SHP77 (cell line): Measurements from ENCODE around the gene ADAMTS15.

ENCODE experiments used
- DNase-seq, 2 experiments: peaks; one replicate each; lab custom pipeline; 2025; lab: John Stamatoyannopoulos, UW

Gene ADAMTS15

DNA sequence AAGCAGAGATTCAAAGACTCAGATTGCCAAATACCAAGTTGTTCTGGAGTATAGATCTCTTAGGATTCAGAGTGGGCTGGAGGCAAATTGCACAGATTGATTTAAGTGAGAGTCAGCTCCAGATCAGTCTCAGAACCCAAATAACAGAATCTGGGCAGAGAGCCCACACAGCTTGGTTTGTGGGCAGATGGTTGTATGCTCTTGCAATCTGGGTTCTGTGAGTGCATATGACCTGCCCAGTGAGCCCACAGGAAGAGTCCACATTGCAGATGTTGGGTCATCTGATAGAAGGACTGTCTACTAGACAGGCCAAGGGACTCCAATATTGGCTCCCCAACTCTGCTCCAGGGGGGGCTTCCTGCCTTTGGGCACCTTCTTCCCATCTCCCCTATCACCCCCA, 65.9 kb downstream of the ADAMTS15 start:
- DNase-seq = no peak

DNA sequence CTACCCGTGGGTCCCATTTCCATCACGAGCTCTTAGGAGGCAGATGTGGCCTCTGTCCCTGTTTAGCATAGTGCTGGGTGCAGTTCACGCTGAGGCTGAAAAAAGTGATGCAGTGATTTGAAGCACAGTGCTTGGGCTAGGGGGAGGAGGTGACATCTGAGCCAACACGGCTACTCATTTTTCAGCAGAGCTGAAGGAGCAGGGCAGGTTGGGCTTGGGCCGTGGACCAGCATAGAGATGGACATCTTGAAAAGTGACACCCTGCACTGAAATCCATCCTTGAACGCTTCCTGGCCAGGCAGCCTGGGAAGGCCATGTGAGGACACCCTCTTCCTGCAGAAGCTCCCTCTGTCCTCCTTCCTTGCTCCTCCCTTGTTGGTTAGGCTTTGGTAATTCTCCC, 66.4 kb downstream of the ADAMTS15 start:
- DNase-seq = no peak

DNA sequence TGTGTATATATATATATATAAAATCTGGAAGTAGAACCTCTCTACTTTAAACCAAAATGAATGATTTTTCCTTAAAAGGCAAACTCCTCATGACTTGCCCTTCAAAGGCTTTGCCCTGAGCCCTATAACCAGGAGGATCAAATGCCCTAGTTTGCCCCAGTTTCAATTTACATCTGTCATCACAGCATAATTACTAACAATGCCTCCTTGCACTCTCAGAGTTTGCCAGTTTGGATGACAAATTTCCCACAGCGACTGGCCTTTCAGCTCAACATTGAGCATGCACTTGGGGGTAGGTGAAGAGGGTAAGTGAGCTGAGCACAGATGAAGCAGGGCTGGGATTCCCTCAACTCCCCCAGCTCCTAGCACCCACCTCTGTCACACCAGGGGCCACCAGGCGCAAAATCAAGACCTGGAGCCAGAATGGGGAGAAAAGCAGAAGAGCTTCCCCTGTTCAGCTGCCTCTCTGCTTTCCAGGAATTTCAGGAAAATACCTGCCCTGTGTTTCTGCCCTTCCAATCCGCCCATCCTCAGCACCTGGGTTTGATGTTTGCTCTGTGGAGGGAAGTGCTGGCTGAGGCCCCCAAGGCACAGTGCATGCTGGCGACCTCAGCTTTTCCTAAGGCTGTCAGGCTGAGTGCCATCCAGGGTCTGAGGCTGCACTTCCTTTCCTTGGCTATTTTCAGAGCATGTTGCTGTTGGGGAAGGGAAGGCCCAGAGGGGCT, 67.5 kb downstream of the ADAMTS15 start:
- peak; percentile 10 to 35 for DNase-seq

DNA sequence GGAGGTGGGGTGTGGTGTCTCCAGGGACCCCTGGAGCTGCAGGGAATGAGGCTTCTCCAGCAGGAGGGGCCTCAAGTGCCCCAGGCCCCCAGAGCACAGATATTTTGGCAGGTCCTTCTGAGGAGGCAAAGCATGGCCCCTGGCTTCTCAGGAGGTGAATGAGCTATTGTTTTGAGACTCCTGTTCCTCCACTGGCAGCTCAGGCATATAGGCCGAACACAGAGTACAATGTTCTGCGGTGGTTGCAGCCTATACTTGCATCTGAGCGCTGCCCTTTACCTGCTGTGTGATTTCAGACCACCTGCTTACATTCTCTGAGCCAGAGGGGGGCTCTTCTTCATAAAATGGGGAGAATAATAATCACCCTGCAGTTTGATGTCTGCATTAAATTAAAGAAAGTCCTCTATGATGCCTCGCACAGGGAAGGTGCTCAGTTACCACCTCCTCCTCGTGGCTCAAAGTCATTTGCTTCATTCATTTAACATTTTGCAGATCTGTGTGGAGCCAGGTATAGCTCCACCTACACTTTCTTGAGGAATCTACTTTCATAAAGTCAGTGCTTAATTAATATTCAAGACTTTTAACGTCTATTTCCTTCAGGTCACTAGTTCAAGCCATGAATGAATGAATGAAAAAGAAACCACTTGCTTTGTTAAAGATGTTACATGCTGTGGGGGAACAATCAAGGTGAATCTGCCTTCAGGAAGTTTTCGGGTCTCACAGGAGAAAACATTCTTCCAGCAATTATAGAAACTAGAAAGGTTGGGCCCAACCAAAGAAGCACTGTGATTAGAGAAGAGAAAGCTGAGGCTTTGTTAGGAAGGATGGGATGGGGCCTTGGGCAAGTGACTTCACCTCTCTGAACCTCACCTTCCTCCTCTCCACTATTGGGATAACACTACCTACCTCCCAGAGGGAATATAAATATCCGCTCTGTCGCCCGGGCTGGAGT, 68.4 kb downstream of the ADAMTS15 start:
- DNase-seq = no peak

DNA sequence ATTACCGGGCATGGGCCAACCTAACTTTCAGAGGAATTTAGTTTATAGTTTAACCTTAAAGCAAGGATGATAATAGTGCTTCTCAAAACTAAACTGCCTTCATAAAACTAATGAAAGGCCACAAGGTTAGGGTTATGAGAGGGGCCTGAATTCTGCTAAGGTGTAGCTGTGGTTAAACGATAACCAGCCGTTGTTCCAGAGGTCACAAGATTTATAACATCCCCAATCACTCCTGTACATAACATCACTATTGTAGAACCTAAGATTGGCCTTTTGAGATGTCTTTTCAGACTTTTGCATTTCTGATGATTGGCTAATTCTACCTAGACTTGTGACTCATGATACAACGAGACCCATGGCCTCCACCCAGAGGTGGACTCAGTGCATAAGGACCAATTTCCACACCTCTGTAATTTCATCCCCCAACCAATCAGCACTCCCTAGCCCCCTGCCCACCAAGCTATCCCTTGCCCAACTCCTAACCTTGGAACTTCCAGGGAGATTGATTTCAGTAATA, 69.8 kb downstream of the ADAMTS15 start:
- DNase-seq = no peak

DNA sequence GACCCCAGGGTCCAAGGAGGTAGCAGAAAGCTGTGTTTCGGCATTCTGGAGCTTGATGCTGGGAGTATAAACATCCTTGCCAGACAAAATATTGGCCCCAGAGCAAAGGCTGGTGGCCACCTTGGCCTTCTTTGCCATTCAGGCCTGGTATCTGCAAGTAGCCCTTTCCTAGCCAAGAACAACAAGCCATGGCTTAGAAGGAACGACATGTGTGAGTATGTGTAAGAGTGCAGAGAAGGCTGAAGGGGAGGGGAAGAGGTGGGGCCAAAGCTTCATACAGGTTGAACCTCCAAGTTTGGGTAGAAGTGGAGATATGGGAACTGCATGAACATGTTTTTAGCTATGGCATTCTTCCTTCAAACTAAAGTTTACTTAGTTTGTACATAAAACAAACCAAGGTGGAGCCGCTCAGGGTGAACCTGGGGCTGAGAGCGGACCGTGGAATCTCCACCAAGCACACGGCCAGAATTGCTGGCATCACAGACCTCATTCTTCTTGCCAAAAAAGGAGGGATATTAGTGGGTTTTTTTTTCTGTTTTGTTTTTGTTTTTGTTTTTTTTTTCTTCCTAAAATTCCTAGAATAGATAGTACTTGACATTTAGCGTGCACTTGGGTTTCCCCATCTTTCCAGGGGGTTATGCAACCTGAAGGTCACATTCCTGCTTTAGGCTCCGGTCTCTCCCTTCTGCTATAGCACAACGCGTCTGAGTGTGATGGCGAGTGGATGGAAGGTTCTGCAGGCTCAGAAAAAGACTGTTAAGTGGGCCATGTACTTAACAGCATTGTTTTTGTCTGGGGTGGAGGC, 70.9 kb downstream of the ADAMTS15 start:
- DNase-seq = no peak

GRCh38 chr11:130520271-130520671, 71.8 kb downstream of the ADAMTS15 start:
- no peak for DNase-seq

GRCh38 chr11:130522284-130522961, 74.0 kb downstream of the ADAMTS15 start:
- DNase-seq = peak; percentile 85 to 92

DNA sequence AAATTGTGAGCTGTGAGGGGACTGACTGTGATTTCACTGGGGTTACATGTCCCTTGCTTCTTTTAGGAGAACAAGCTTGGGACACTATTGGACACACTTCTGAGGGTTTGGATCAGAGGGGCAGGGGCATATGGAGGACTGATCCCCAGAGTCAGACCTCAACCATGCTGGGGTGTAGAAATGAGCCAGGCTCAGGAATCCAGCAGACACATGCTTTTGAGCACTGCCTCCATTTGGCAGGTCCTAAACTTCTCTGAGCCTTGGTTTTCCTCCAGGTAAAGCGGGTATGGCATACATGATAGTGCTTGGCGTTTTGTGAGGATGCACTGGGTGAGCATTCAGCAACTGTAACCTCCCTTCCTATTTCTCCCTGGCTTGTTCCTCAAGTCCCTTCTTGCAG, 74.7 kb downstream of the ADAMTS15 start:
- no peak for DNase-seq

GRCh38 chr11:130523609-130524008, 75.2 kb downstream of the ADAMTS15 start:
- DNase-seq = no peak

DNA sequence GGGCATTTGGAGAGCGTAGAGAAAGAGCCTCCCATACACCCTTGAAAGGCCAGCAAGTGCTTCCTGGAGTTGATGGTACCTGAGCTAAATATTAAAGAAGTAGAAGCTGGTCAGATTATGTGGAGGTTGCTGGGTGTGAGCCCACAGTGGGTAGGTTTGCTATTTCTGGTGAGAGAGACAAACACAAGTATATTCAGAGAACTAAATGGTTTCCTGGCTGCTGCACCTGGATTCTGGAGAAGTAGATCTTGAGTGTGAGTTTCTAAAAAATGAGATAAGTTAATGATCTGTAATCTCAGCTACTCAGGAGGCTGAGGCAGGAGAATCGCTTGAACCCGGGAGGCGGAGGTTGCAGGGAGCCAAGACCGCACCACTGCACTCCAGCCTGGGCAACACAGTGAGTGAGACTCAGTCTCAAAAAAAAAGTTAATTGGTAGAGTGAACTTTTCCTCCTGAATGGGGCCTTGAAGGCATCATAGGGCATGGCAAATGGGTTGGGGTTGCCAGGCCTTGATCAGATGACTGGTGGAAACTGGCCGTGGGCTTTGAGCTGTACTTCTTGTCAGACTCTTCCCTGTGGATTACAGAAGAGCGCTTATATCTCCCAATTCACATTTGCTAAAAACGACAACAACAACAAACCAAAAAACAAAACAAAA, 75.8 kb downstream of the ADAMTS15 start:
- no peak for DNase-seq

DNA sequence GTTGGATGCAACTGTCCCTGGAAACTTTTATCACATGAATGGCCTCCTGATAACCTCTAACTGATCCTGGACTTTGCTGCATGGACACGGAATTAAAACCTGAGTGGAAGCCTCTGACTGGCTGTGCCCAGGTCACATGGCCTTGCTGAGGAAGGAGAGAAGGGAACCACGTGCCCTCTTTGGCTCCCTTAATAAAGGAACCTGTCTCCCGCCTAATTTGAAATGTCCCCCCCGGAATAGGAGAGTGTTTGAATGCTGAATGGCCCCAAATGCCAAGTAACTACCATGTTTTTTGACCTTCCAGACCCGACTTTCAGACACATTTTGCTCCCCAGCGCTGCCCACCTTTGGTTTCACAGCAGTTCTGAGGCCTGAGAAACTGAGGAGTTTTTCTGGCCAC, 76.9 kb downstream of the ADAMTS15 start:
- DNase-seq = no peak
